ENCODE results near the gene WDR27. TPM values are rescaled to one million over a fixed set of nuclear protein-coding genes. Genes with fewer than 3 reads are reported as not detected.

The WDR27 gene
- total and polyA plus RNA-seq, 10 of the 15 experiments (the other 5 are each of a cell fraction or from before 2014, with no cell fraction given): 1.9 to 33.2 (median 19.0) TPM

DNA sequence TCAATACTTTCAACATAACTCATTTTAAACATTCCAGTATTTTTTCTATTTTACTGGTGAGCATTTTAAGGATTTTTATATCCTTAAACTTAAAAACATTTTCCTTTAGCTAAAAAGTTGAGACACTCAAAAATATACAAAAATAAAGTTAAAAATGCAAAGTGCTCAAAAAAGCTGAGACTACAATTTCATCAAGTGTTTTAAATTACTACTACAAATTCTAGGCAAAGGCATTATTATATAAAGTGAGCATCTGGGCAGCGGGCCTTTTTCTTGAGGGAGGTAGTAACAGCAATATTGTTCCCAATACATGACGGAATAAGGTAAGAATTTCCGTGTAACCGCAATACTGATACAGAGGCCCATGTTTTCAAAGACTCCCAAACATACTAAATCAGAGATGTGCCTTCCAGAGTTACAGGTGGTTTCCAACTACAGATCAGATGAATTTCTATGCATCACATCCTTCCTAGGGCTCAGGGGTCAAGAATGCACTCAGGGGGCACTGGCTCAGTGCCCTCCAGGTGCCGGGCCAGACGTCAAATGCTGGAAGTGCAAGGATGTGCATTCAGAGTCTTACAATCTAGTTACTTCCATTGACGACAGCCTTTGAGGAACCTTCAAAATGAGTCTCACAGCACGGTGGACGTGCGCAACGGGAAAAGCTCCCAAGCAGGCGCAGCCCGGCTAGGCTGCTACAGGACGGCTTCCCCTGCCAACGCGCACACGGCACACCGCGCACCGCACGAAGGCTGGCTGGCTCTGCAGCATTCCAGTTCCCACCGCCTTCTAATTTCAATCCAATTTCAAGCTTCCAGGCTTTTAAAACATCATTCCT is 20.8 kb upstream of the WDR27 start:
- ATAC-seq (peak; percentile 53), DNase-seq (ENCODE audit: low read depth, low spot score) (no peak), FAIRE-seq (peak; percentile 18)
- SMC1A ChIA-PET (ENCODE audit: uncharacterized antibody, unreplicated experiment): interaction anchor here (0.7 to 2.5 kb wide), 9 partner anchors 13 to 795 kb away, joined by 3 to 14 read pairs (median 4); partner anchors contain the start of genes C6orf120, DYNLT2, ERMARD and WDR27
- no peaks in the 10 kb centered on the region for H4K20me1 ChIP-seq (ENCODE audit: control insufficient read depth, insufficient read depth)
- H2AFZ ChIP-seq (ENCODE audit: control insufficient read depth, low read depth, low read length): peak overlapping the region; percentile 55
- H3K79me2 ChIP-seq (ENCODE audit: control insufficient read depth, insufficient read depth, low read length): peaks cover 40% of the 10 kb centered on the region
- TF ChIP-seq POLR2A (IDR thresholded peaks at IDR 0.05; ENCODE audit: low read depth, low read length) (peak; percentile 58; the same call in 1 of the 2 replicates), RAD21 (IDR thresholded peaks at IDR 0.05; ENCODE audit: insufficient read depth, low read depth, low read length) (no peak), TCF7 (IDR thresholded peaks at IDR 0.05; ENCODE audit: borderline replicate concordance) (0 out of 2 replicates have a peak, but pooled peaks have one; percentile 8)
- TF ChIP-seq, protein P1, sequence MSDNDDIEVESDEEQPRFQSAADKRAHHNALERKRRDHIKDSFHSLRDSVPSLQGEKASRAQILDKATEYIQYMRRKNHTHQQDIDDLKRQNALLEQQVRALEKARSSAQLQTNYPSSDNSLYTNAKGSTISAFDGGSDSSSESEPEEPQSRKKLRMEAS (IDR thresholded peaks at IDR 0.05; ENCODE audit: low read depth, low read length): 0 out of 2 replicates have a peak, but pooled peaks have one; percentile 19
- RAD21 ChIA-PET (ENCODE audit: unreplicated experiment): interaction anchor here (0.7 to 1.4 kb wide), 3 partner anchors 13 to 21 kb away, joined by 3 to 9 read pairs (median 3); partner anchors contain the start of genes C6orf120 and WDR27
- H3K36me3 ChIP-seq (ENCODE audit: control insufficient read depth in 2 of 2, insufficient read depth in 2 of 2, low read length in 1 of 2): no peaks in the 10 kb centered on the region; a peak in 1 of 4 replicates
- H3K27me3 ChIP-seq (replicated peaks in 1 of 2; ENCODE audit: control insufficient read depth in 2 of 2, insufficient read depth in 2 of 2, low read length in 1 of 2): no peaks in the 10 kb centered on the region
- peak overlapping the region; percentile 38 for H3K27ac ChIP-seq (ENCODE audit: control insufficient read depth, insufficient read depth)
- peak overlapping the region; percentile 85 for H3K4me3 ChIP-seq
- H3K9ac ChIP-seq (ENCODE audit: control insufficient read depth, insufficient read depth, low read length): peak overlapping the region; percentile 76
- BruUV-seq (replicated peaks): TSS peak; percentile 59
- intact Hi-C loops (cut with micrococcal nuclease; ENCODE audit: unreplicated experiment) (loop anchor here (1.0 to 10.0 kb wide), 2 partner anchors 20 to 582 kb away; partner anchors contain the start of genes C6orf120, FAM120B and WDR27), in situ Hi-C loops (cut with MboI) (no loop called here)
- peaks cover 5% of the 10 kb centered on the region for H3K4me1 ChIP-seq (ENCODE audit: control insufficient read depth, insufficient read depth, low read length)
- 10% methylated on average over 22 of the region's 22 CpGs for WGBS (ENCODE audit: insufficient coverage, insufficient replicate concordance, low lambda C conversion rate, missing lambda C conversion rate)
- peak overlapping the region; percentile 99 for H3K4me2 ChIP-seq (ENCODE audit: control insufficient read depth, insufficient read depth)
- no peaks in the 10 kb centered on the region for H3K9me3 ChIP-seq (replicated peaks; ENCODE audit: control insufficient read depth, insufficient read depth, low read length)
- CTCF ChIA-PET: interaction anchor here (1.1 to 1.9 kb wide), 4 partner anchors 13 to 808 kb away, joined by 4 to 11 read pairs (median 6); no protein-coding TSS in a partner anchor
- POLR2A ChIA-PET: interaction anchor here (0.9 to 3.2 kb wide), 2 partner anchors 14 to 19 kb away, joined by 4 to 32 read pairs; partner anchors contain the start of genes C6orf120 and WDR27
